HG02884 (cell line): ENCODE data around the gene SNRPD3.
"Not testable (repeated sequence)": the region's sequence is repeated elsewhere in the genome, so short reads cannot be mapped to it uniquely, and the experiment has no call there.

Experiments used
- ATAC-seq: cut with Tn5 transposase; IDR thresholded peaks from one replicate; pipeline ENCODE4 v1.9.1; 2021; ENCODE audit warnings: mild to moderate bottlenecking, moderate library complexity; ENCODE audit not compliant: unreplicated experiment

The SNRPD3 gene

DNA sequence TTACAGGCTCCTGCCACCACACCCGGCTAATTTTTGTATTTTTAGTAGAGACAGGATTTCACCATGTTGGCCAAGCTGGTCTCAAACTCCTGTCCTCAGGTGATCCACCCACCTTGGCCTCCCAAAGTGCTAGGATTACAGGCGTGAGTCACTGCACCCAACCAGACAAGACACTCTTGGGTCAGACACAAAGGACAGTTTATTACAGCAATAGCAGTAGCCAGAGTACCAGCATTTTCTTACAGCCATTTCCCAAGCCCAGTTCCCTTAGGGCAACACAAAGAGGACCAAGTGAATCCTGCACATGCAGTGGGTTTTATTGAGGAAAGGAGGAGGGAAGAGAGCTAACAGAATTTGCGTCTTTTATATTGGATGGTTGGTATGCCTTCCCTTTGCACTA lies 24.8 kb upstream of the SNRPD3 start:
- ATAC-seq = not testable (repeated sequence)

GRCh38 chr22:24532075-24532474 lies 23.7 kb upstream of the SNRPD3 start:
- no peak for ATAC-seq

DNA sequence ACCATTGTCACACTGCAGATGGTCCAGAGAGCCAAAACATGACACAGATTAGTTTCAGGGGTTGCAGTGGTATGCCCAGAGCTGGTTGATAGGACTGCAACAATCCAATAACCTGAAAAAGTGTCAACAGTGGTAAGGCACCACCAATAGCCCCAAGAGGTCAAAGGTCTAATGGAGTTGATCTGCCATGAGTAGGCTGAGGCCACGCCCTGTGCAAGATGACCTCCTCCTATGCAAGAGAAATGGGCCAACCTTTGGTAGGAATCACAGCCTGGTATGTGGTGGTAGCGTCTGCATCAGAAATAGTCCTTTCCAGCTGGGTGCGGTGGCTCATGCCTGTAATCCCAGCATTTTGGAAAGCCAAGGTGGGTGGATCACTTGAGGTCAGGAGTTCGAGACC lies 20.5 kb upstream of the SNRPD3 start:
- no peak for ATAC-seq

DNA sequence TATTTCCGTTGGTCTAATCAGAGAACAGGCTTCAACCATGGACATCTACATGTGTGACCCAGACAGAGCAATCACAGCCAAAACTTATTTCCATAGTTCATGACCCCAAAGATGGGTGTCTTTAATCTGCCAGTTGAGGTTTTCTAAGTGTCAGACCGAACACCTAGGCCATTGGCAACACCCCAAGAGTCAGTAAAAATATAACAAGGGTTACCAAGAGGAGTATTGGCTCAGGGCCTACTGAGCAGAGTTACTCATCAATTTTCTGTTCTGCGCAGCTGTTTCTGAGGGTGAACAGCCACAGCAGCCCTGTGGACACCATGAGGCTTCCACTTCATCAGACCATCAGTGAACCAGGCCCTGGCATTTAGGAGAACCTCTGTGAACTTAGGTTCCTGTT lies 19.7 kb upstream of the SNRPD3 start:
- ATAC-seq = no peak

GRCh38 chr22:24540470-24540869 lies 15.3 kb upstream of the SNRPD3 start:
- no peak for ATAC-seq

DNA sequence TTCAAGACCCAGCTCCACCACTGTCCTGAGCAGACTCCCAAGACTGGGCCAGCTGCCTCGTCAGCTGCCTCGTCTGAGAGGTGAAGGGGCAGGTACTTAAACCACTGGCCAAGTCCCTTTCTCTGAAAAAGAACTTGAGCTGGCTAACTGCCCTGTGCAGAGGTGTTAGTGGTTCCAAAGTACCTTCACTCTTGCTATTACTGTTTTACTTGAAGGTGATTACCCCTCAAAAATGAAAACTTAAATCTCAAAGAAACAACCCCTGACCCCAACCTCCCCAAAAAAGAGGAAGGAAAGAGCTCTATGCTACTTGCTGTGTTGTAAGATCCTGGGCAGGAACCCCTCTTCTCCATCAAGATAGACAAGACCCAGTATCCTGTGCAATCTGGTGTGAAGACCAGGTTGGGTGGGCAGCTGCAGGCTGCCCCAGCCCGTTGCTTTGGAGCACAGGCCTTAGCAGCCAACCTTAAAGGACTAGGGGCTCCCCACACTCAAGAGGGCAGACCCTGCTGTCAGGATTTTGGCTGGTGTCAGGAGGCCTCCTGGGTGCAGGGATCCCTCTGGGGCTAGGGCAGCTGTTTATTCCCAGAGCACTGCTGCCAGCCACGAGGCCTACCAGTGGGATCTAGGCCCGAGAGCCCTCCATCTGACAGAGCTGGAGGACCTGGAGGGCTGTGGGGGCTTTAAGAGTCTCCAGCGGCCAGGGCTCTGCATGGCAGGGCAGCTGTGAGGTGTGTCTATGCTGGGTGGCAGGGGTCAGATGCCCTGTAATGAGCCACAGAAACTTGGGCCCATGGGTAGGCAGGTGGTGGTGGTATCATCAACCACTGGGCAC lies 13.9 kb upstream of the SNRPD3 start:
- no peak for ATAC-seq

- ATAC-seq = no peak
Observed at GRCh38 chr22:24542641-24543040, 13.2 kb upstream of the SNRPD3 start.

DNA sequence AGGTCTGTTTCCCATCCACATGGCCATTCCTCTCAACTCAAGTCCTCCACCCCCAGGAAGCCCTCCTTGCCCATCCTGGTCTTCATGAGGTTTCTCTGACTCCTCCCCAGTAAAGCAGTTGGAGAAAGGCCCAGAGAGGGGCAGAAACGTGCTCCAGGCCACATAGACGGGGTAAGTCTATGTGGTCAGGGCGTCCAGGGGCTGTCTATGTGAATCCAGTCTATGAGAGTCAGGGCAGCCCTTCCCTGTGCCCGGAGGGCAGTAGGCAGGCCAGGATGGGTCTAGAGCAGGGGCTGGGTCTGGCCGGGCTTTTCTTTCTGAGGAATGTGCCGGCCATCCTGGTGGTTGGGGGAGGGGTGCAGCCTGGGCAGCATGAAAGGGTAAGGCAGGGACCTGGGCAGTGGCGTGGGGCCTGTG lies 12.6 kb upstream of the SNRPD3 start:
- no peak for ATAC-seq

DNA sequence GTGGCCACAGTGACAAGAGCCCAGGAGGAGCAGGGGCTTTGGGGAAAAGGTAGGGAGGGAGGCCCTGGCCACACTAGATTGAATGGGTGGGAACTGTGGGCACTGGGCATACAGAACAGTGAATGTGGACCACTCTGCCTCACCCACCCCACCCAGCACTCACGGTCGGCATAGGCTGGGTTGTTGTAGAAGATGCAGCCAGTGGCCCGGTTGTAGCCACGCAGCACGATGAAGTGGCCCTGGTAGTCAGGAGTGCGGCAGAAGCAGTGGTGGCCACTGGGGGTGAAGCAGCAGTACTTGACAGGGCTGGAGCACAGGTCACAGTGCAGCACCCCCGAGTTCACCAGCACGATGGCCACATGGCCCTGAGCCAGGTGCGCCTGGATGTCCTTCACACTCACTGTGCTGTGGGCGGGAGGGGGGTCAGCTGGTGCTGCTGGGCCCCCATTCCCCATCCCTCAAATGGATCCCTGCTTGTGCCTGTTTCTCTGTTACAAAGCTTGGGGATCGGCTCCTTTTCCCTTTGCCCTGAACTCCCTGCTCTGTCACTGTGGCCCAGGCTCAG lies 12.0 kb upstream of the SNRPD3 start:
- ATAC-seq = no peak

GRCh38 chr22:24548812-24549211 lies 7.0 kb upstream of the SNRPD3 start:
- ATAC-seq = no peak

DNA sequence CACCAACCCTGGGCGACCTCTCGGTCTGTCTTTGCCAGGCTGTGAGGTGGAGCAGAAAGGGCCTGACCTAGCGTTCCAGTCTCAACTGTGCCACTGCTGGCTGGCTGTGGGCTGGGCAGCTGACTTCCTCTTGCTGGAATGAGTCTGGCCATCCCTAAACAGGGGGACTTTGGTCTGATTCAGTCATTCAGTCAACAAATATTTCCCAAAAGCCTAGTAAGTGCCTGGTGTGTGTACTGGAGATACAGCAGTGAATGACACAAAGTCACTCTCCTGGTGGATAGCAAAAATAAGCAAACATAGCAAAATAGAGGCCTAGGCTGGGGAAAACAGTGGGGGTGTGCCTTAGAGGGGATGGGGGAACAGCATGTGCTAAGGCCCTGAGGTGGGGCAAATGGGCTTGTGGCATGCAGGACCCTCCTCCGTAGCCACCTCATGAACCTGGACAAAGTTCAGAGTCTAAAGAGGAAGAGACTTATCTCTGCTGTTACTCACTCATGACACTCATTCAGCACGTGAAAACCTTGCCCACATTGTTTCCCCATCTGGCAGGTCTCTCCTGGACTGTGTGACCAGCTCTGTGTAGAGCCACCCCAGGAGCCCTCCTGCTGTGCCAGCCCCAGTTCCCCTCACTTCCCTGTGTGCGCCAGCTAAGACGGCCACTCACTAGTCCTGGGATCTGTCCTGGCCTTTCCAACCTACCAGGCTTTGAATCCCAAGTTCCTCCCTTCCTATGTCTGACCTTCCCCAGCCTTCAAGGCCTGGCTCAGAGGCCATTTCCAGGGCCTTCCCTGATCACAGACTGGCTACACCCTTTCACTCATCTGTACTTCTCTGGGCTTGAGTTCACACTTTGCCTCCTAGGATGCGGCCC lies 5.5 kb upstream of the SNRPD3 start:
- ATAC-seq = no peak

- ATAC-seq = no peak
Observed at GRCh38 chr22:24550902-24551435, 4.8 kb upstream of the SNRPD3 start.

DNA sequence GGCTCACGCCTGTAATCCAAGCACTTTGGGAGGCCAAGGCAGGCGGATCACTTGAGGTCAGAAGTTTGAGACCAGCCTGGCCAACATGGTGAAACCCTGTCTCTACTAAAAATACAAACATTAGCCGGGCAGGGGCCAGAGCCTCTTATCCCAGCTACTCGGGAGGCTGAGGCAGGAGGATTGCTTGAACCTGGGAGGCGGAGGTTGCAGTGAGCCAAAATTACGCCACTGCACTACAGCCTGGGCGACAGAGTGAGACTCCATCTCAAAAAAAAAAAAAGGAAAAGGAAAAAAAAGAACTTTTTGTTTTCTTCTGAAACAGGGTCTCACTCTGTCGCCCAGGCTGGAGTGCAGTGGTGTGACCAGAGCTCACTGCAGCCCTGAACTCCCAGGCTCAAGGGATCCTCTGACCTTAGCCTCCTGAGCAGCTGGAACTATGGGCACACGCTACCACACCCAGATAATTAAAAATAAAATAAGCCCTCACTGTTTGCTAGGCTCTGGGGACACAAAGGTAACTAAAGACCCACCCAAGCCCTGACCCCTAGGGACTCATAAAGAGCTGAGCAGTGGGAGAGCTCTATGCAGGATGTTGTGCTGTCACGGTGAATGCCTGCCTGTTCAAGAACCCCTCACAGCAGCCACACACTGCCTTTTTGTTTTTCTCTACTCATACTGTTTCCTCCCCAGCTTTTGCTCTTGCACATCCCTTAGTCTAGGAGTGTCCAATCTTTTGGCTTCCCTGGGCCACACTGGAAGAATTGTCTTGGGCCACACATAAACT lies 3.1 kb upstream of the SNRPD3 start:
- ATAC-seq = not testable (repeated sequence)

- ATAC-seq = no peak
Observed at GRCh38 chr22:24553597-24554312, 2.0 kb upstream of the SNRPD3 start.

GRCh38 chr22:24554313-24555164 lies 1.3 kb upstream of the SNRPD3 start, which contains the start of gene GUCD1:
Gene GUCD1 (minus strand): TSS chr22:24555138. CDS start chr22:24554991, 147 bp downstream.
- no peak for ATAC-seq

DNA sequence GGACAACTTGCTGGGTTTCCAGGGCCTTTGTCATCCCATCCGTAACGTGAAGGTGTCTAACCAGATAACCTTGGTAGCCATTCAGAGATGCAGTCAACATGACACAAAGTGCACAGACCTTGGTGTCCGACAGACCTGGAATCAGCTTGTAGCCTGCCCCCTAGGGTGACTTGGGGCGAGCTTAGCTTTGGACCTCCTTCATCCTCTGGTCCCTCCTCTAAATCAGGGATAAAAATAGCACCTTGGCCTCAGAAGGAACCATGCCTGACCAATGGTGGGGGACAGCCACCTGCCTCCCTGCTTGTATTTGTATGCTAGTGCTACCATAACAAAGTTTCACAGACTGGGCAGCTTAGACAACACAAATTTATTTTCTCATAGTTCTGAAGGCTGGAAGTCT lies 3.7 kb downstream of the SNRPD3 start:
- no peak for ATAC-seq

GRCh38 chr22:24563246-24563645 lies 7.4 kb downstream of the SNRPD3 start:
- ATAC-seq = no peak

DNA sequence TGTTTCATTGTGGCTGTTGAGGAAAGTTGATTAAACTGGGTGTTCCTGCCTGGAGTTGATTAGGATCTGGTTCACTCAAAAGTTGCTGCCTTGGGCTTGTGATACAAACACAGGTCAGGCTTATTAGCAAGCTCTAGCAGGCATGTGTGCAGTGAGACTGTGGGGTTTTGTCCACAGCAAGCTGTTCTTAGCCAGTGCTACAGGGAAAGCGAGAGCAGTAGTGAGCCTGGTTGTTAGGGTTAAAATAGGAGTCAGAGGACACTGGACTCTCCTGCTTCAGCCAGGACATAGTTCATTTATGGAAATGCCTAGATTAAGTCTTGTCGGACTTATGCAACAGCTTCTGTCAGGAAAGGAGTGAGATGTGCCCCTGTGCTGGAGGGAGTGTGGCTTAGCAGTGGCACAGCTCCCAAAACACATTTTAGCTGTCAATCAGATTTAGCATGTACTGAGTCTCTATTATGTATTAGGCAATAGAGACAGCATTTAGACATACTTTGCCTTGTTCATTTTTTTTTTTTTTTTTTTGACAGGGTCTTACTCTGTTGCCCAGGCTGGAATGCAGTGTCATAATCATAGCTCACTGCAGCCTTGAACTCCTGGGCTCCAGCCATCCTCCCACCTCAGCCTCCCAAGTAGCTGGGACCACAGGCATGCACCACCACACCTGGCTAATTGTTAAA lies 8.7 kb downstream of the SNRPD3 start:
- ATAC-seq = no peak
